Central memory CD8-positive, alpha-beta T cell (primary cell): ENCODE data around the gene DTNBP1.

ENCODE experiments used
- ATAC-seq: fragments of 150-1000 bp; cut with Tn5 transposase; replicated peaks from 2 replicates; pipeline ENCODE4 v1.10.0; 2022; ENCODE audit warnings: mild to moderate bottlenecking, moderate FRiP score, moderate number of reproducible peaks; ENCODE audit not compliant: poor library complexity, severe bottlenecking; ENCODE audit errors: extremely low read depth
- DNase-seq, 2 donors: peaks; one replicate each; pipeline ENCODE4 v3.0.0; 2021; ENCODE audit warnings: low spot score in 2 of 2
- H3K27ac Mint-ChIP-seq: one replicate; pipeline ENCODE4 v1.8.0; 2022; ENCODE audit warnings: low read depth, mild to moderate bottlenecking, moderate library complexity, mixed read lengths
- H3K27me3 Mint-ChIP-seq: one replicate; pipeline ENCODE4 v1.8.0; 2022; ENCODE audit warnings: mixed read lengths
- H3K36me3 Mint-ChIP-seq: one replicate; pipeline ENCODE4 v1.8.0; 2022; ENCODE audit warnings: mild to moderate bottlenecking, moderate library complexity, mixed read lengths; ENCODE audit not compliant: insufficient read depth
- H3K4me1 Mint-ChIP-seq: one replicate; pipeline ENCODE4 v1.8.0; 2022; ENCODE audit warnings: mixed read lengths
- H3K4me3 Mint-ChIP-seq: one replicate; pipeline ENCODE4 v1.8.0; 2022; ENCODE audit warnings: mild to moderate bottlenecking, moderate library complexity, mixed read lengths
- H3K9me3 Mint-ChIP-seq: one replicate; pipeline ENCODE4 v1.8.0; 2022; ENCODE audit warnings: mixed read lengths

DTNBP1 gene

DNA sequence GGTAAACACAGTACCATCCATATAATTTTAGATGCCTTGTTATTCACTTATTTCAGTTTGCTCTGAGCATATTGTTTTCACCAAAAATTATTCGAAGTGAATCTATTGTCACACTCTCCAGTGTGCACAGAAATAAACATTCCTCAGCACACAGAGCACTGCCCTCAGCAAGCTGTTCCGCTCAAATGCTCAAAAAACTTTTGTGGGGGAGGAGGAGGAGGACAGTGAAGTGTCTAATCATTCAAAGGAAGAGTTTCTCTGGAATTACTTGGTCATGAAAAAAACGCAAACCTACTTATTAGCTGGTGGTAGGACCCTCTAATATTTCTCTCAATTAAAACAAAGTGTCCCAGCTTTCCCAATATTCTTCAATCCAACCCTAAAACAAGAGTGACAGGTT lies 88.3 kb downstream of the DTNBP1 start:
- H3K4me1 Mint-ChIP-seq = peaks cover 40% of the 10 kb centered on the region
- peaks cover 2% of the 10 kb centered on the region for H3K36me3 Mint-ChIP-seq
- DNase-seq = no peak
- no peaks in the 10 kb centered on the region for H3K9me3 Mint-ChIP-seq
- H3K27ac Mint-ChIP-seq = no peak overlapping the region
- ATAC-seq = no peak
- H3K27me3 Mint-ChIP-seq = no peaks in the 10 kb centered on the region
- no peak overlapping the region for H3K4me3 Mint-ChIP-seq

GRCh38 chr6:15574023-15574422 lies 88.8 kb downstream of the DTNBP1 start:
- no peak overlapping the region for H3K27ac Mint-ChIP-seq
- H3K4me1 Mint-ChIP-seq = peaks cover 44% of the 10 kb centered on the region
- no peaks in the 10 kb centered on the region for H3K9me3 Mint-ChIP-seq
- DNase-seq (no peak), ATAC-seq (no peak)
- H3K36me3 Mint-ChIP-seq = peaks cover 2% of the 10 kb centered on the region
- no peaks in the 10 kb centered on the region for H3K27me3 Mint-ChIP-seq
- no peak overlapping the region for H3K4me3 Mint-ChIP-seq

GRCh38 chr6:15573384-15573783 lies 89.4 kb downstream of the DTNBP1 start:
- Mint-ChIP-seq H3K4me3 (no peak overlapping the region), H3K9me3 (no peaks in the 10 kb centered on the region)
- ATAC-seq = no peak

DNA sequence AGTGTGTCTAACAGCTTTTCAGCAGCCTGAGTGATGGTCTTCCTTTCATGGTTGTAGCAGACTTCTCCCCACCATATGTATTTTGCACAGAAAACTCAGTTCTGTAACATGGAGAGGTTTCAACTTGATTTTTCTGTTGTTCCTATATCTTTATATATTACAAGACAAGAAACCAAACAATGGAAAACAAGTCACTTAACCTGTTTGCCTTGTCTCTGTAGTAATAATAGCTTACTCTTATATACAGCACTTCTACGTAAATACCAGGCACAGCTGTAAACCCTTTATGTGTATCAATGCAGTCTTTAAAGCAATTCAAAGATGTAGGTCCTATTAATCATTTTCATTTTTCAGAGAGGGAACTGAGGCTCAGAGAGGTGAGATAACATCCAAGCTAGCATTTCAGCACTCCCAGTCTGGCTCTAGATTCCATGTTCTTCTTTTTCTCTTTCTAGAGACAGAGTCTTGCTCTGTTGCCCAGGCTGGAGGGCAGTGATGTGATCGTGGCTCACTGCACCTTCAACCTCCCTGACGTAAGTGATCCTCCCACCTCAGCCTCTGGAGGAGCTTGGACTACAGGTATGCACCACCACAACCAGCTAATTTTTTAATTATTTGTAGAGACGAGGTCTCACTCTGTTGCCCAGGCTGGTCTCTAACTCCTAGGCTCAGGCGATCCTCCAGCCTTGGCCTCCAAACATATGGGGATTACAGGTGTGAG lies 90.4 kb downstream of the DTNBP1 start:
- H3K4me1 Mint-ChIP-seq = peaks cover 31% of the 10 kb centered on the region
- no peaks in the 10 kb centered on the region for H3K27me3 Mint-ChIP-seq
- H3K36me3 Mint-ChIP-seq = no peaks in the 10 kb centered on the region
- no peak for DNase-seq
- H3K9me3 Mint-ChIP-seq = no peaks in the 10 kb centered on the region
- no peak overlapping the region for H3K27ac Mint-ChIP-seq
- H3K4me3 Mint-ChIP-seq = no peak overlapping the region
- no peak for ATAC-seq

More at GRCh38 chr6:15573384-15573783, 89.4 kb downstream of the DTNBP1 start:
- H3K36me3 Mint-ChIP-seq = peaks cover 2% of the 10 kb centered on the region
- no peaks in the 10 kb centered on the region for H3K27me3 Mint-ChIP-seq
- H3K27ac Mint-ChIP-seq = no peak overlapping the region
- H3K4me1 Mint-ChIP-seq = peaks cover 40% of the 10 kb centered on the region
- DNase-seq = no peak

- H3K4me3 Mint-ChIP-seq = no peak overlapping the region
- ATAC-seq (no peak), DNase-seq (no peak)
- no peaks in the 10 kb centered on the region for H3K9me3 Mint-ChIP-seq
- peaks cover 21% of the 10 kb centered on the region for H3K4me1 Mint-ChIP-seq
- no peaks in the 10 kb centered on the region for H3K36me3 Mint-ChIP-seq
- no peak overlapping the region for H3K27ac Mint-ChIP-seq
- H3K27me3 Mint-ChIP-seq = no peaks in the 10 kb centered on the region
These were observed 92.7 kb downstream of the DTNBP1 start for GRCh38 chr6:15570171-15570570.

- no peaks in the 10 kb centered on the region for H3K9me3 Mint-ChIP-seq
- no peak overlapping the region for H3K27ac Mint-ChIP-seq
- no peak for ATAC-seq
- no peak overlapping the region for H3K4me3 Mint-ChIP-seq
- DNase-seq = no peak
- peaks cover 21% of the 10 kb centered on the region for H3K4me1 Mint-ChIP-seq
- H3K36me3 Mint-ChIP-seq = peaks cover 4% of the 10 kb centered on the region
- H3K27me3 Mint-ChIP-seq = no peaks in the 10 kb centered on the region
These were observed 93.5 kb downstream of the DTNBP1 start for GRCh38 chr6:15569035-15569995.

DNA sequence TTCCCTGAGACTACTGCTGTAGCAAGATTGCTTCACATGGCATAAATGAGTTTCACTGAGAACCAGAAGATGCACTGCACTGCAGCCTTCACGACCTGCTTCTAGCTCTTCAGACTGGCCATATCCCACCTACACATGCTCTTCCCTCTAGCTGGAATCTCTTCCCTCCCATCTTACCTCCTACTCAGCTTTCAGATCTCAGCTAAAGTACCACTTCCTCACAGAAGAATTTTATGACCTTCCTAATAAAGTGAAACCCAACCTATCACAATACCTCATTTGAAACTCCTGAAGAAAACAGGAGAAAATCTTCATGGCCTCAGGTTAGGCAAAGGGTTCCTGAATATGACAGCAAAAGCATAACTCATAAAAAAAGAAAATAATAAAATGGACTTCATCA lies 99.9 kb downstream of the DTNBP1 start:
- ATAC-seq = no peak
- no peaks in the 10 kb centered on the region for H3K27me3 Mint-ChIP-seq
- no peak overlapping the region for H3K27ac Mint-ChIP-seq
- H3K4me3 Mint-ChIP-seq = no peak overlapping the region
- H3K36me3 Mint-ChIP-seq = peaks cover 4% of the 10 kb centered on the region
- no peak for DNase-seq
- H3K4me1 Mint-ChIP-seq = peaks cover 12% of the 10 kb centered on the region
- no peaks in the 10 kb centered on the region for H3K9me3 Mint-ChIP-seq

GRCh38 chr6:15561447-15562199 lies 101.2 kb downstream of the DTNBP1 start:
- no peak for ATAC-seq
- Mint-ChIP-seq H3K36me3 (peaks cover 4% of the 10 kb centered on the region), H3K27me3 (no peaks in the 10 kb centered on the region), H3K27ac (no peak overlapping the region), H3K4me1 (peaks cover 15% of the 10 kb centered on the region), H3K4me3 (no peak overlapping the region), H3K9me3 (no peaks in the 10 kb centered on the region)
- DNase-seq = no peak

GRCh38 chr6:15560713-15561112 lies 102.1 kb downstream of the DTNBP1 start:
- Mint-ChIP-seq H3K4me1 (peaks cover 17% of the 10 kb centered on the region), H3K9me3 (no peaks in the 10 kb centered on the region), H3K4me3 (no peak overlapping the region), H3K36me3 (peaks cover 4% of the 10 kb centered on the region), H3K27me3 (no peaks in the 10 kb centered on the region), H3K27ac (no peak overlapping the region)
- no peak for DNase-seq
- ATAC-seq = no peak

DNA sequence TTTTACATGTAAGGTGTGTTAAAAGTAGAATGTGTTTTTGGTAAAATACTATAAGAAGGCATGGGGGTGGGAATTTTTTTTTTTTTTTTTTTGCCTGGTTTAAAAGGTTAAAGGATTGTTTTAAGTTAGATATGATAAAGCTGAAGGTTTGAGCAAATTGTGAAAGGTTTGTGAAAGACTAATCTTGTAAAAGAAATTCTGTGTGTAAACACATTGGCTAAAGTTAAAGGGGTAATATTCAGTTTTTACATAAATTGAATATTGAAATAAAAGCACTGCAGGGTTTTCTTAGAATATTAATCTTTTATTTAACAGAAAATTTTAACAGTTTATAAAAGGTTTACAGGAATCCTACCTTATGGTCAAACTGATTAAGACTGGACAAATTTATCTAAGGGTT lies 105.7 kb downstream of the DTNBP1 start:
- H3K36me3 Mint-ChIP-seq = no peaks in the 10 kb centered on the region

GRCh38 chr6:15556711-15557110 lies 106.1 kb downstream of the DTNBP1 start:
- H3K4me1 Mint-ChIP-seq = peaks cover 33% of the 10 kb centered on the region
- DNase-seq (no peak), ATAC-seq (no peak)
- H3K27ac Mint-ChIP-seq = no peak overlapping the region
- no peak overlapping the region for H3K4me3 Mint-ChIP-seq
- H3K27me3 Mint-ChIP-seq = no peaks in the 10 kb centered on the region
- no peaks in the 10 kb centered on the region for H3K9me3 Mint-ChIP-seq
- H3K36me3 Mint-ChIP-seq = no peaks in the 10 kb centered on the region

More for the DNA sequence above, 105.7 kb downstream of the DTNBP1 start:
- Mint-ChIP-seq H3K27ac (no peak overlapping the region), H3K4me1 (peaks cover 30% of the 10 kb centered on the region), H3K27me3 (no peaks in the 10 kb centered on the region), H3K9me3 (no peaks in the 10 kb centered on the region), H3K4me3 (no peak overlapping the region)
- DNase-seq (no peak), ATAC-seq (no peak)
